Stimulated activated CD4-positive, alpha-beta T cell treated with anti-CD3 and anti-CD28 coated beads, TNF-alpha, amount 100 ng/mL, for 4 hours (primary cell): ENCODE measurements around the gene PAX7.

Source experiments
- DNase-seq, 3 experiments: peaks; one replicate each; pipeline ENCODE4 v3.0.0-alpha.2; 2020; ENCODE audit warnings: low read depth in 3 of 3

PAX7 gene

GRCh38 chr1:18795002-18795689 is 164.5 kb downstream of the PAX7 start:
- no peak for DNase-seq

- no peak for DNase-seq
Observed at GRCh38 chr1:18796950-18797349, 166.3 kb downstream of the PAX7 start.
